ENCODE measurements around the gene KREMEN2. TPM values are rescaled to one million over a fixed set of nuclear protein-coding genes. Genes with fewer than 3 reads are reported as not detected.
A peak's percentile ranks its signal among the peaks of the same experiment; 100 is the strongest.

Gene KREMEN2
- total and polyA plus RNA-seq, 9 of the 15 experiments (the other 6 are each of a cell fraction or from before 2014, with no cell fraction given): 0.04 to 7.7 (median 1.5) TPM; not detected in 1

DNA sequence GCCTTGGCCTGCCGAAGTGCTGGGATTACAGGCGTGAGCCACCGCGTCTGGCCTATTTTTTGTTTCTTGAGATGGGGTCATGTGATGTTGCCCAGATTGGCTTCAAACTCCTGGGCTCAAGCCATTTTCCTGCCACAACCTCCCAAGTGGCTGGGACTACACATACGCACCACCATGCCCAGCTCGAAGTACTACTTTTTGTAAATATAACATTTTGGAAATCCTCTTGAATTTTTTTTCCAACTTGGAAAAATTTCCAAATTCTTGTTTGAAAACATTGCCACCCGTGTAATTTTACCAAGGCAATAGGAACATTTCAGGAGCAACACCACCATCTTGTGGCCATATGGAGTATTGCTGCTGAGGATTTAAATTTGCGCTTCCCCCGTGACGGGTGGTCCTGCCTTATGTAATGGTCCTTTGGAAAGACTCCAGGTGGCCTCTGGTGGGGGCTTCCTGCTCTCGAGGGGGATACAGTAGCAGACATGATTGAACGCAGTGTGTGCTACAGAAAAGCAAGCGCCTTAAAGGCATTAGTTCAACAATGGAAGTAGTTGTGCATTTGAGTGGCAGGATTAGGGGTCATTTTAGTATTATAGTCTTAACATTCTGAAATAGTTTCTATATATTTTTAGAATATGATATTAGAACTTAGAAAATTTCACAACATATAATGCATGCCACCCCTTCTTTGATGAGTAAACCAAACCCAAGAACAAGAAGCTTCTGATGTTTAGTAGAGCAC is 44.4 kb upstream of the KREMEN2 start (continued):
- peak; percentile 70; the same call in 1 of the 2 replicates for TF ChIP-seq REST (IDR thresholded peaks at IDR 0.05; ENCODE audit: borderline replicate concordance)
- no peak for TF ChIP-seq REST (CRISPR knock-in tag; IDR thresholded peaks at IDR 0.05; ENCODE audit: low read depth)
- TF ChIP-seq POLR3A (IDR thresholded peaks at IDR 0.05; ENCODE audit: borderline replicate concordance, extremely low read depth, insufficient read depth, insufficient read length): no peak
- TF ChIP-seq JUNB (CRISPR knock-in tag; conservative IDR thresholded peaks at IDR 0.05): no peak
- no peak for TF ChIP-seq NUFIP1 (IDR thresholded peaks at IDR 0.05; ENCODE audit: partially characterized antibody)
- TF ChIP-seq, protein P1, sequence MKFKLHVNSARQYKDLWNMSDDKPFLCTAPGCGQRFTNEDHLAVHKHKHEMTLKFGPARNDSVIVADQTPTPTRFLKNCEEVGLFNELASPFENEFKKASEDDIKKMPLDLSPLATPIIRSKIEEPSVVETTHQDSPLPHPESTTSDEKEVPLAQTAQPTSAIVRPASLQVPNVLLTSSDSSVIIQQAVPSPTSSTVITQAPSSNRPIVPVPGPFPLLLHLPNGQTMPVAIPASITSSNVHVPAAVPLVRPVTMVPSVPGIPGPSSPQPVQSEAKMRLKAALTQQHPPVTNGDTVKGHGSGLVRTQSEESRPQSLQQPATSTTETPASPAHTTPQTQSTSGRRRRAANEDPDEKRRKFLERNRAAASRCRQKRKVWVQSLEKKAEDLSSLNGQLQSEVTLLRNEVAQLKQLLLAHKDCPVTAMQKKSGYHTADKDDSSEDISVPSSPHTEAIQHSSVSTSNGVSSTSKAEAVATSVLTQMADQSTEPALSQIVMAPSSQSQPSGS (CRISPR knock-in tag; IDR thresholded peaks at IDR 0.05): no peak
- no peak for TF ChIP-seq BDP1 (IDR thresholded peaks at IDR 0.05; ENCODE audit: insufficient read depth, insufficient read length)
- no peak for TF ChIP-seq RUNX1 (IDR thresholded peaks at IDR 0.05; ENCODE audit: low read depth)
- no peak for TF ChIP-seq ZSCAN32 (CRISPR knock-in tag; IDR thresholded peaks at IDR 0.05)
- no peak for TF ChIP-seq MTA3 (IDR thresholded peaks at IDR 0.05; ENCODE audit: borderline replicate concordance)
- no peak for TF ChIP-seq MEF2A (IDR thresholded peaks at IDR 0.05; ENCODE audit: control insufficient read depth, low read depth, low read length)
- no peak for TF ChIP-seq EWSR1 (IDR thresholded peaks at IDR 0.05; ENCODE audit: borderline replicate concordance, low read depth, partially characterized antibody)
- TF ChIP-seq STAG1 (CRISPR knock-in tag; IDR thresholded peaks at IDR 0.05; ENCODE audit: borderline replicate concordance): peak; percentile 55; the same call in 1 of the 2 replicates
- no peak for TF ChIP-seq TCF7L2 (IDR thresholded peaks at IDR 0.05; ENCODE audit: low read depth, low read length)
- TF ChIP-seq TOE1 (IDR thresholded peaks at IDR 0.05; ENCODE audit: borderline replicate concordance): peak; percentile 75; the same call in 1 of the 2 replicates
- no peak for TF ChIP-seq TOE1 (CRISPR knock-in tag; IDR thresholded peaks at IDR 0.05; ENCODE audit: borderline replicate concordance, low read depth)
- no peak for TF ChIP-seq HDAC1 (IDR thresholded peaks at IDR 0.05)
- no peak for TF ChIP-seq KHSRP (IDR thresholded peaks at IDR 0.05)
- TF ChIP-seq ZNF830 (CRISPR knock-in tag; IDR thresholded peaks at IDR 0.05): no peak
- TF ChIP-seq RAD21 (CRISPR knock-in tag; conservative IDR thresholded peaks at IDR 0.05 in 1 of 2, IDR thresholded peaks at IDR 0.05 in 1 of 2): peak; percentile 76 to 79

All from K562 (cell line).